Measurements from ENCODE around the gene ESR2.
"Not testable (repeated sequence)": the region's sequence is repeated elsewhere in the genome, so short reads cannot be mapped to it uniquely, and the experiment has no call there.

The ESR2 gene

DNA sequence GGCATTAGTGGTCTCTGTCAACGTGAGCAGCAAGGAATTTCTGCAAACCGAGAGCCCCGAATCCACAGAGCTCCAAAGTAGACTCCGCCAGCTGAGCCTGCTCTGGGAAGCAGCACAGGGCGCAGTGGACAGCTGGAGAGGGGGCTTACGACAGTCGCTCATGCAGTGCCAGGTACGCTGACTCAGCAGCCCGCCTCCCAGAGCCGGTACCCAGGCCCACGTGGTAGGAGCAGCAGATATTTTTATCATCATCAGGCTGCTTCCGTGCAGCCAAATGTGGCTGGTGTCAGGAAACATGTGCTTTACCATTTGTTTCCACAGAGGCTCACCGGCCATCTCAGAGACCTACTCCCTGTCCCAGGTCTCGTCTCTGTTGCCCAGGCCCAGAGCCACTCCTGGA, 73.7 kb downstream of the ESR2 start:
- DNase-seq (ENCODE audit: low spot score): no peak

DNA sequence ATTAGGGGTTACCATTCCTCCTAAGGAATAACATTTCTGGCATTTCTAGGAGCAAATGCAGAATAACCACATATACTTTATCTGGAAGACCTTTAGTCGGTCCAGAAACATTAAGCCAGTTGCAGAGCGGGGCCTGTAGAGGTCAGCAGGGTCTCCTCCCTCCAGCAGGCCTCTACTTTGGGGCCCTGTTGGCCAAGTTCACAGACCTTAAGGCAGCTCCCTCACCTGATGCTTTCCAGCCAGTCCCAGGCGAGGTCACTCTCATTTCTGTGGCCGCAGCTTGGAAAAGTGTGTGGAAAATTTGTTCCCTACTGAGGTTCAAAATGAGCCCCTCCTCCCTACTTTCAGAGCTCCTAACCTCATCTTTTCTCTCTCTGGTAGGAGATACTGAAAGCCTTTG, 74.1 kb downstream of the ESR2 start:
- DNase-seq (ENCODE audit: low spot score): no peak

DNA sequence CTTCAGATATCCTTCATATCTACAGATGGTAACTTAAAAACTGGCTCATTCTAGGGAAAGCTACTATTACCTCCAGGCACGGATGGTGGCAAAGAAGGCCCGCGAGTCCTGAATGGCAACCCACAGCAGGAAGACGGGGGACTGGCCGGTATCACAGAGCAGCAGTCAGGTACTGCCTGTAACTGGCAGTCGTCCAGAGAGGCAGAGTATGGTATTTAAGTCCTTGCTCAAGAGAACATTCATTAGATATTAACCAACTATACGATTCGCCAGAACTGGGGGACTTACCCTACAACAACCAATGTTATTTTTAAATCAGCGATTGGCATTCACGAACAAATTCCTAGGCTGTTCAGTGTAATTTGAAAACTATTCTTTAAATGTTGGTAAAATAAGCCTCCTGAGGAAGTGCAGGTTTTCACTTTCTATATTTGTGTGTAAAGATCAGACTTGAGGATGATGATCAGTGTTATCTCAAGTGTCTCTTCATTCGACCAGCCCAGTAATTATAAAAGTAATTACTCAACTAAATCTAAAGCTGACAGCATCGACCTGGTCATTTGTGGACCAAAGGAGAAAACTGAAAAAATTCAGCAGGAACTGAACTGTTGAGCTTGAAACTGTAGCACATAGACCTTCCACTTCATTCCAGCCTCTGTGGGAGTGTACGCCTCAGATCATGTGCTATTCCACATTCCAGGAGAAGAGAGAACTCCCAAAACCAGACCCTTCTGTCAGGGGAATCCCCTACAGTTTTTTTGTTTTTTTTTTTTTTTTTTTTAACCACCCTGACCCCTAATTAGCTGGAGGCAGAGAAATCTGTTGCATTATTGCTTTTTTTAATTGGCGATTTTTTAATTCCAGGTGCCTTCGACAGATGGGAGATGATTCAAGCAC, 75.6 kb downstream of the ESR2 start:
- no peak for DNase-seq (ENCODE audit: low spot score)

DNA sequence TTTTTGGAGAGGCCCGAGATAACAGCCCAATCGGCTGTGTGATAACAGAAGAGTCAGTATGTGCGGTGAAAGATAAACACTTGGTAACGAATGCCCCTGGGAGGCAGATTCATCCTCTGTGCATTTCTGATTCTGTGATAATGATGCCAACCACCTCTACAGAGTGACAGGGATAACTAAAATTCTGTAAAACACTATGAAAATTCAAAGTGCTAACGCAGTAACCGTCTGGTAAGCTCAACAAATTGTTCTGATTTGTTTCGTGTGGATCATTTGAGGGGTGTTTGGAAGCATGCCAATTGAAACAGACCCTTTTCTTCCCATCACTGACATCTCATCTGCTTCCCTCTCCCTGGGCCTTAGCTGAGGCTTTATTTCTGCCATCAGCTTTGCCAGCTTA, 76.3 kb downstream of the ESR2 start:
- no peak for DNase-seq (ENCODE audit: low spot score)

DNA sequence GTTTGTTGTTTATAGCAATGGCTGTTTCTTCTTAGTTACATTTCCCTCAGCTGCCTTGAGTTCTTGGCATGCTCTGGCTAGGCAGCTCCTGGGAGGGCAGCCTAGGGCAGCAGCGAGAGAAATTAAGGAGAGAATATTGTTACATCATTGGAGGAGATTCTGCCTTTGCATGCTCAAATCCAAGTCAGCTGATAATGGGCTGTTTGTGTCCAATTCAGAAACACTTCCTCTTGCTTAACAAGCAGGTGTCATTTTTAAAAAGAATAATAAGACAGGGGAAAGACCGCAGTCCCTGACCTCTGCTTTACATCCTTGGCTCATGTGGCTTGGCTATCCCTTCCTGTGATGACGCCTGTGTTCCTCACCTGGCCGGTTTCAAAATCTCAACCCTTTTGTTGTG, 76.9 kb downstream of the ESR2 start:
- DNase-seq (ENCODE audit: low spot score): no peak

DNA sequence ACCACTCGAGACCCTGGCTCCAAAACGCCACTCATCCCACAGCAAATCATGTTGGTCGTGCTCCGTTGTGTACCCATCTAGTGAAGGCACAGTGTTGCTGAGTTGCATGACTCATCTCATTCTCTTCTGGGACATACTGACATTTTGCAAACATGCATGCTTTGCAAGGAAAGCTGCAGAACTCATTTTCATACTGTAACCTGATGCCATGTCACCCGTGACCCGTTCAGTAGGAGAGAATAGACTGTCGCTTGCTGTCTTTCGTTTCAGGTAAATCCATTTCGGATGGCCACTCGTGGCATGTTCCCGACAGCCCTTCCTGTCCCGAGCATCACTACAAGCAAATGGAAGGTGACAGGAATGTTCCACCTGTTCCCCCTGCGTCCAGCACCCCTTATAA, 78.2 kb downstream of the ESR2 start:
- DNase-seq (ENCODE audit: low spot score): no peak

DNA sequence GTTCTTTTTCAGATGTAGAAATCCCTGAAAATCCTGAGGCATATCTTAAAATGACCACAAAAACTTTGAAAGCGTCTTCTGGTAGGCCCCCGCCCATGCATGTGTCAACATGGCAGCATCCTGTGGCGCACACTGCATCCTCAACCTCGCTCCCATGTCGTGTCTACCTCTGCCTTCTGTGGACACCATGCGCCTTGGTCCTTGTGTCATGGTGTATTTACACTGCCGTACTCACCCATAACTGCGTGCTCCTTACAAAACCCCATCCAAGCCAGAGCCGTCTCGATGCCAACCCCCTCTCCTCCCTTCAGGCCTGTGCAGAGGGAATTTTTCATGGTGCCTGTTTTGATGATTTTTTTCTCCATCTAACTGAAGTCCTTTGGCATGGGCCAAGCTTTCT, 78.9 kb downstream of the ESR2 start:
- DNase-seq (ENCODE audit: low spot score): no peak

DNA sequence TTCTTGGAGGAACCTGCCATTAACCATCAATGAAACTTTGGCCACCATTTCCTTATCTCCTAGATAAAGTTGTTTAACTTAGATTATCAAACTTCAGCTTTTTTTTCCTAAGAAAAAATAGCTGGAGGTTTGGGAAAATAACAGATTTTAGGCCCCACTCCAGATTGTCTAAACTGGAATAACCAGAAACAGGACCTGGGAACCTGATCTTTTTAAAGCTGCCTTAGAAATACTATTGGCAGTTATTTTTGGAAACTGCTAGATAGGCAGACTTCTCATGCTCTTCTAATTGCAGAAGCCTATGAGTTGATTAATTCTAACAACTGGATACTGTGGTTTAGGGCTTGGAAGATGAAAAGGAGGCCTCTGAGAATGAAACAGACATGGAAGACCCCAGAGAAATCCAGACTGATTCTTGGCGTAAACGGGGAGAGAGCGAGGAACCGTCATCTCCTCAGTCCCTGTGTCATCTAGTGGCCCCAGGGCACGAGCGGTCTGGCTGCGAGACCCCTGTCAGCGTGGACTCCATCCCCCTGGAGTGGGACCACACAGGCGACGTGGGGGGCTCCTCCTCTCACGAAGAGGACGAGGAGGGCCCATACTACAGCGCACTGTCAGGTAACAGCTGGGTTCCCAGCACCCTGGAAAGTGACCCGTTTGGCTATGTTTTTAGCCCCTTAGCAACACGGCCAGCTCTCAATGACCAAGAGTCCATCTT, 80.2 kb downstream of the ESR2 start:
- DNase-seq (ENCODE audit: low spot score): no peak

DNA sequence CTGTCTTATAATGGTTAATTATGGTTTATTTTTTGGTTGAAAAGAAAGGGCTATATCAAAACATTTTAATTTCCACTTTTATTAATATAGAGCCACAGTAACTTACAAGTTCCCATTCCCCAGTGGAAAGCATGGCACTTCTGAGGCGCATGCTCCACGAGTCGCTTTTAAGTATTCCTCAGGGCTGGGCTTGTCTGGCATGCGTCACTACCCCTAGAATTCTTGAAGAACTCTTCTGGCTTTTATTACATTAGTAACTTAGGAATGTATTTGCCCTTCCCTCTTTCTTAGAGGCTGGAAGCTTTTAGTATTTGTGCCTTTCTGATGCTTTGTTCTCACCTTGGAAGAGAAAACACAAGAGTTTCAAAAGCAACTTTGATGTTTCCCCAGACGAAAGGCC, 81.1 kb downstream of the ESR2 start:
- no peak for DNase-seq (ENCODE audit: low spot score)

DNA sequence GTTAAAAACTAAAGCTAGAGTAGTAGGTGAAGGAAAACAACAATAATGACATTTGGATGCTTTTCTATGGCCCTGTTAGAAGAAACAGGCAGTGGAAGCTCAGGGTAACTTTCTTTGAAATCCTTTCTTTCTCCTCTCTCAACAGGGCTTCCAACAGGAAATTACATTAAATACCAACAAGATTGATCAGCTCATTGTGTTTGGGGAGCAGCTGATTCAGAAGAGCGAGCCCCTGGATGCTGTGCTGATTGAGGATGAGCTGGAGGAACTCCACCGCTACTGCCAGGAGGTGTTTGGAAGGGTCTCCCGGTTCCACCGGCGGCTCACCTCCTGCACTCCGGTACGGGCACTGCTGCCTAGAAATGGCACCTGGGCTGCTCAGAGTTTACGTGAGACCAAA, 81.5 kb downstream of the ESR2 start:
- DNase-seq (ENCODE audit: low spot score): no peak

DNA sequence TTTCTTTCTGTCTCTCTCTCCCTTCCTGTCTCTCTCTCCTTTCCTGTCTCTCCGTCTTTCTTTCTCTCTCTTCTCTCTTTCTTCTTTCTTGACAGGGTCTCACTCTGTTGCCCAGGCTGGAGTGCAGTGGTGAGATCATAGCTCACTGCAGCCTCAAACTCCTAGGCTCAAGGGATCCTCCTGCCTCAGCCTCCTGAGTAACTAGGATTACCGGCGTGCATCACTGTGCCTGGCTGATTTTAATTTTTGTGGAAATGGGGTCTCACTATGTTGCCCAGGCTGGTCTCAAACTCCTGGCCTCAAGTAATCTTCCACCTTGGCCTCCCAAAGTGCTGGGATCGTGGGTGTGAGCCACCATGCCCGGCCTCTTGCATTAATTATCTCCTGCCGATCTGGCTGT, 83.3 kb downstream of the ESR2 start:
- DNase-seq (ENCODE audit: low spot score): not testable (repeated sequence)

DNA sequence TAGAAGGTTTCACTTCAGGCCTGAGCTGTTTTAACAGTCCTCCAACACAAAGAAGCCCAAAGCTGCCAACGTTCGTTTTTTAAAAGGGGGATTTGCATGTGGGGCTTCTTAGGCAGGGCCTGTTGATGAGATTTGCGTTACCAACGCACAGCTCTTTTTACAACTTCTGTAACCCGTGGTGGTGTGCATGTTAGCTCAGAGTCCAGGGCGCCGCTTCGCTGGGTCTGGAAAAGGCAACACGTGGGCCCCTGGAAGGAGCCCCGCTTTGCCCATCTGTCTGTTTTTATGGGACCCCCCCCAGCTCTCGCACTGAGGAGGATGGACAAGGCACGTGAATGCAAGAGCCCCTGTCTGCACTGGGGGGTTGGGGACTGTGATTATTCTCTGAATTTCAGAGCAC, 84.0 kb downstream of the ESR2 start:
- DNase-seq (ENCODE audit: low spot score): no peak

DNA sequence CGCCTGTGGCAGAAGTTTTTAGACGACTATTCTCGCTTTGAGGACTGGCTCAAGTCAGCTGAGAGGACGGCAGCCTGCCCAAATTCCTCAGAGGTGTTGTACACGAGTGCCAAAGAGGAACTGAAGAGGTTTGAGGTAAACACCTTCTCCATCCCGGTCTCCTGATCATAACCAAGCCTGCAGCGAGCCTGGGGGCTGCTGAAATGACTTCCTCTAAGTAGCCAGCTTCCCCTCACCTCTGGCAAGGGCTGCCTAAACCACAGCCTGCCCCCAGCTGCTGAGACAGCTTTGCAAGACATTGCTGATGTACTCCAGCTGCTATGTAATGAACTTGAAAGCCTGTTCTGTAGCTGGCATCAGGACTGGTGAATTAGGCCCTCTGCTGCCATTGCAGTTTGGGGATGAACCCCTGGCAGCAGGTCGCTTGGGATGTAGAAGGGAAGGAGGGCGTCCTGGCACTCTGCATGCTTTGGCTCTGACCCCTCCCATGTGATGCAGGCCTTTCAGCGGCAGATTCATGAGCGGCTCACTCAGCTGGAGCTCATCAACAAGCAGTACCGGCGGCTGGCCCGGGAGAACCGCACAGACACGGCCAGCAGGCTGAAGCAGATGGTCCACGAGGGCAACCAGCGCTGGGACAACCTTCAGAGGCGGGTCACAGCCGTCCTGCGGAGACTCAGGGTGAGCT, 84.6 kb downstream of the ESR2 start:
- no peak for DNase-seq (ENCODE audit: low spot score)

DNA sequence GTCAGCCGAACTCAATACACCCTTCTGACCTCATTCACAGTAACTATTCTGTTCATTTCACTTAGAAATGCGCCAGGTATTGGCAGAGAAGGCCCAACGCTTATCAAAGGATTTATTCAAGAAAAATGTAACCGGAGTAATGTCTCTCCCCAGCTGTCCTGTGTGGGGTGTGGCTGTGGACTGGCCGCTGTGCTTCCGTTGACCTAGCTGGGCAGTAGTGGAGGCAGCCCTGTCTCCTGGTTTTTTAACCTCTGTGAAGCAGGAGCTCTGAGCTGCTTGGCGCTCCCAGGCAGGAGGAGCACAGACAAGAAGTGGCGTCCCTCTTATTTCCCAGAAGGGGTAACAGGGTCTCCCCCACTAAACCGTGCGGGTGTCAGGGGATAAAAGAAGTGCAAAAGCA, 85.2 kb downstream of the ESR2 start:
- no peak for DNase-seq (ENCODE audit: low spot score)

DNA sequence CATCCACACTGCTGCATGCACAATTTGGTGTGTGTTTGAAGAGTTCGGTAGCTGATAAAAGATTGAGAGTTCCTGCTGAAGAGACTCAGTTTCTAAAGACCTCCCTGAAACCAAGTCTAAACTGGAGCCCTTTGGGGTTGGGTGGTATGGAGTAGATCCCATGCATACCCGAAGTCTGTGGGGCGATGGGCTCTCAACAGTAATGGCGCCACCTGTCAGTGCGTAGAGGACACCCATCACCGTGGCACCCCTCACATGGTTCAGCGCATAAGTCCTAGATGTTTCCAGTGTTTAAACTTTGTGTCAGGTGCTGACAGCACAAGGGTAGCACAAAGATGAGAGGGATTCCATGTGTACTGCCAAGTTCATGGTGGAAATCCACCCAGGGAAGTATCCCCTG, 85.9 kb downstream of the ESR2 start:
- DNase-seq (ENCODE audit: low spot score): no peak

DNA sequence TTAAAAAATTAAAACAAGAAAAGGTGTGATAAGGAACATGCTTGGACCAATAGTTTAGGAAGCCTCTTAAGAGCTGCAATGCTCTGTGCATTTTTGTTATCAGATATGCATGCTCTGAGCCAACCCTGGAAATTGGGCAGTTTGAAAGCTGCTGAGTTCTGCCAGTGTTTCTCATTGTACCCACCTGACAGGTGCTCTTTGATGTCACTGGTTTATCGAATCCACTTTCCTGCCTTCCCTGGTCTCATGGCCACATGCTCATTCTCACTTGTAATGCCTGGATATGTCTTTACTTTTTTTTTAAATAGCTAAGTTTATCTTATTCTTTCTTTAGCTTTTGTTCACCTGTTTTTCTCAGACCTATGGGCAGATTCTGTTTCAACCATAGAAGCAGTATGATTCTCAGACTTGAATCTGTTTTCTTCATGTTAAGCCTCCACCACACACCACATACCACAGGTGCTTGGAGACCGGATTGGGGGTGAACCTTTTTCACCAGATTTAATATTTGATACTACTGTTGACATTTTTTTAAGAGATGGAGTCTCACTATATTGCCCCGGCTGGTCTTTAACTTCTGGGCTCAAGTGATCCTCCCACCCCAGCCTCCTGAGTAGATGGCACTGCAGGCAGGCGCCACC, 90.7 kb downstream of the ESR2 start:
- no peak for DNase-seq (ENCODE audit: low spot score)

DNA sequence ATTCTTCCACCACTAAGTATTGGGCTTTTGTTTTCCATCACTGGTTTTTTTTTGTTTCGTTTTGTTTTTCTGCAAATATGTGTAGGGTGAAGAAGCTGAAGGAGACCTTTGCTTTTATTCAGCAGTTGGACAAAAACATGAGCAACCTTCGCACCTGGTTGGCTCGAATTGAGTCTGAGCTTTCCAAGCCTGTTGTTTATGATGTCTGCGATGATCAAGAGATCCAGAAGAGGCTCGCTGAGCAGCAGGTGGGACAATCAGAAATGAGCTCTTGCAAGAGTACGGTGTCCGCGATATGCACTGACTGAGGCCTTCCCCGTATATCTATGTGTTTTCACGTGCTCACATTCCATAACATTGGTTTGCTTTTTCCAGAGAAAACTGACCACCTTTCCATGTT, 91.5 kb downstream of the ESR2 start:
- DNase-seq (ENCODE audit: low spot score): no peak

DNA sequence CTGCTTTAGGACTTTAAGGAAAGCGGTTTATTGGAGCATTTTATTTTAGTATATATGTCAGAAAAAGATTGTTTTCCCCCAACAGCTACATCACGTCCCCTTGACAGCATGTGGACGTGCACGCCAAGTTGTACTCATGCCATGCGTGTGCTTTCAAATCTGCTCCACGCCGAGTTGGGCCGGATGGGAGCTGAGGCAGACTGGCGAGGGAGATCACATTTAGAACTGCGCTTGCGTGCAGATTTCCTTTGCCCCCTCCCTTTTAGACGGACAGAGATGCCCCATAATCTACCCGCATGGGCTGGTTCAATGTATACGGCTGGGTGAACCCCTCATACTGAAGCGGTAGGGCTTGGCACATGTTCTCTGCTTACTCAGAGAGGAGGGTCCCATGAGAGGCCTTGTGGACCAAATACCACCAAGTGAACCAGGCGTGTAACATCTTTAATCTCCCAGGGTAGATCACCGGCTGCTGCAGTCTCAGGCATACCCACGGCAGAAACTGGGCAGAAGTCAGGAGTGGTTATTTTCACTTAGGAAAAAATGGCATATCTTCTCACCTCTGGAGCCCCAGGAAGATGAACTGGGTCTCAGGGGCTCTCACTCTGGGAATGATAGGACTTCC, 92.1 kb downstream of the ESR2 start:
- no peak for DNase-seq (ENCODE audit: low spot score)

DNA sequence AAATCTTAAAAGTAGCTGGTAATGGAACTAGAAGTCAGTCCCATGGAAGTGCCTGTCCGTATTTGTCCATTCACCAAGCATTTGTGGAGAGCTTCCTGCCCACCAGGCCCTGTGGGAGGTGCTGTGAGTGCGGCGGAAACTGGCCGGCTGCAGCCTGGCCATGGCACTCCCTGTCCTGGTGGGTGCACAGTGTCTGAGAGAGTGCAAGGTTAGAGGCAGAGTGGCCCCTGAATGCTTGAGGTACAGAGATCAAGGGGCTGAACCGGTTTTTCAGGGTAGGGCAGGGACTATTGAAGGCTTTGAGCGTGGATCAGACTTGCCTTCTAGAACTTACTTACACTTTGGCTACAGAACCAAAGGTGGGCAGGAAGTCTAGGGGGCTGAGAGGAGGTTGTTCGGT, 92.9 kb downstream of the ESR2 start:
- DNase-seq (ENCODE audit: low spot score): no peak

DNA sequence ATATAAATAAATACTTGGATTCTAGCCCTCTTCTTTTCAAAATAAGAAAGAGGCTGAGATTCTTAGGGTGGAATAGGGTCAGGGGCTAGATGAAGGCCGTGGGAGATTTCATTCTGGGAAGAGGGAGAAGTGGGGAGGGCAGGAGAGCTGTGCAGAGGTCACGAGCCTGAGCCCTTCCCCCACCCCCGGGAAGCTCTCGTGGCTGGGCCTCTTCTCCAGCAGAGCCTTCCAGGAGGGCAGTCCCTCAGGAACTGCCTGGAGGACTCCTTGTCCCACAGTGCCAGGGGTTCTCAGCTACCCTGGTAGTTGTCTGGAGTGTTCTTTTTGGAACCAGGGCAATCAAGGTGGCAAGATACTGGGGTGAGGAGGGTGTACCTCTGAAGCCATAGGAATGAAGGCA, 94.0 kb downstream of the ESR2 start:
- DNase-seq (ENCODE audit: low spot score): no peak

DNA sequence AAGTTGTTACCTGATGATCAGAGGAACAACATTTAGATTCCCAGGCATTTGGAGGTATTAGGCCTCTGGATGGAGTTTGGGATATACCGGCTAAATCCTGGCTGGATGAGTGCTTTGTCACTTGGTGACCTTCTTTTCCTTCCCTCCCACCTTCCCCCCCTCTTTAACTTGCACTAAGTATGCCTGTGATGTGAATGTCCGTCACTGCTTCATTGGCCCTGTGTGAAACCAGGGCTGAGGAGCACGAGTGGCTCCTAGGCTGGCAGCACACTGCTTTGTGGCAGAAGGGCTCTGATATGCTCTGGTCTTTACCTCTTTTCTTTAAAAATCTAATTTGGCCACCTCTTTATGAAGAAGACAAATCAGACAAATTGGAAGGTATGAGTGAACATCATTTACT, 95.7 kb downstream of the ESR2 start:
- no peak for DNase-seq (ENCODE audit: low spot score)

DNA sequence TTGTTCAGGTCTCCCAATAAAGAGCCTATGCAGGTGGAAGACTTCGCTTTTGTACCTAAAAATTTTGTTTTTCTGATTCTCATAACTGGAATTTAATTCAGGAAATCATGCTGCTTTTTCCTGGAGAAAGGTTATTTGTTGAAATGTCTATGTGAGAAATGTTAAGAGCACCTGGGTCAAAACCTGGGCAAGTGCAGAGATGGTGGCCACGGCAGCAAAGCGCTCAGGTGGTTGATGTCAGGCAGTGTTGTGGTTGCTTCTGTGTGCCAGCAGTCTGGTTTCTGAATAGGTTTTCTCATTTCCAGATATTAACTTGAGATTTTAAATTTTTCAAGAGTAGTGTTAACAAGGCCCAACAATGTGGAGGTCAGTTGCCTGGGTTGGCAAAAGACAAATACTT, 96.2 kb downstream of the ESR2 start:
- DNase-seq (ENCODE audit: low spot score): no peak
